Measurements from ENCODE around the gene SPTBN1. TPM values are rescaled to one million over a fixed set of nuclear protein-coding genes. Genes with fewer than 3 reads are reported as not detected.
A peak's percentile ranks its signal among the peaks of the same experiment; 100 is the strongest.

Gene SPTBN1
- total RNA-seq (ENCODE audit: low replicate concordance), result 193 and 214 TPM in 2 replicates
- long read RNA-seq, transcript SPTBN1-204 (4 exons, 3,332 nt), result major isoform, 9 of 128 reads
- long read RNA-seq, partial matches to known transcripts, result 110 of 128 reads
- long read RNA-seq, other reads (novel, unspliced or antisense), result 9 of 128 reads

GRCh38 chr2:54455563-54456361, at the start of gene SPTBN1:
SPTBN1 (plus strand) TSS chr2:54456327; CDS start chr2:54526419, 70,092 bp downstream.
- peaks cover 33% of the 10 kb centered on the region for H3K27me3 Mint-ChIP-seq
- H3K27ac Mint-ChIP-seq, result peak within 1 kb of the TSS; percentile 88
- DNase-seq (ENCODE audit: extremely low spot score, unreplicated experiment), result peak; percentile 88
- H3K36me3 Mint-ChIP-seq, result peaks cover 4% of the 10 kb centered on the region
- peaks cover 16% of the 10 kb centered on the region for H3K4me1 Mint-ChIP-seq (ENCODE audit: unreplicated experiment)
- TF ChIP-seq CTCF (conservative IDR thresholded peaks at IDR 0.05), result no peak
- H3K9me3 Mint-ChIP-seq, result no peaks in the 10 kb centered on the region
- H3K4me3 Mint-ChIP-seq, result peak within 1 kb of the TSS; percentile 98

GRCh38 chr2:54407693-54408092, 48.4 kb upstream of the SPTBN1 start:
- peaks cover 3% of the 10 kb centered on the region for H3K27me3 Mint-ChIP-seq
- H3K4me1 Mint-ChIP-seq (ENCODE audit: unreplicated experiment), result peaks cover 43% of the 10 kb centered on the region
- no peak overlapping the region for H3K27ac Mint-ChIP-seq
- no peak for TF ChIP-seq CTCF (conservative IDR thresholded peaks at IDR 0.05)
- DNase-seq (ENCODE audit: extremely low spot score, unreplicated experiment), result no peak
- H3K4me3 Mint-ChIP-seq, result no peak overlapping the region
- no peaks in the 10 kb centered on the region for H3K9me3 Mint-ChIP-seq
- no peaks in the 10 kb centered on the region for H3K36me3 Mint-ChIP-seq

GRCh38 chr2:54408288-54408687, 47.8 kb upstream of the SPTBN1 start:
- Mint-ChIP-seq H3K4me3 (no peak overlapping the region), H3K27ac (no peak overlapping the region), H3K9me3 (no peaks in the 10 kb centered on the region), H3K4me1 (ENCODE audit: unreplicated experiment) (peaks cover 37% of the 10 kb centered on the region), H3K27me3 (peaks cover 3% of the 10 kb centered on the region), H3K36me3 (no peaks in the 10 kb centered on the region)
- TF ChIP-seq CTCF (conservative IDR thresholded peaks at IDR 0.05), result no peak
- DNase-seq (ENCODE audit: extremely low spot score, unreplicated experiment), result no peak

GRCh38 chr2:54409752-54410151, 46.4 kb upstream of the SPTBN1 start:
- Mint-ChIP-seq H3K27me3 (peaks cover 3% of the 10 kb centered on the region), H3K36me3 (no peaks in the 10 kb centered on the region), H3K4me1 (ENCODE audit: unreplicated experiment) (peaks cover 34% of the 10 kb centered on the region), H3K9me3 (no peaks in the 10 kb centered on the region), H3K27ac (no peak overlapping the region), H3K4me3 (no peak overlapping the region)
- DNase-seq (ENCODE audit: extremely low spot score, unreplicated experiment), result no peak
- no peak for TF ChIP-seq CTCF (conservative IDR thresholded peaks at IDR 0.05)

- Mint-ChIP-seq H3K9me3 (no peaks in the 10 kb centered on the region), H3K4me3 (no peak overlapping the region), H3K36me3 (no peaks in the 10 kb centered on the region), H3K27ac (no peak overlapping the region), H3K4me1 (ENCODE audit: unreplicated experiment) (peaks cover 44% of the 10 kb centered on the region), H3K27me3 (peaks cover 3% of the 10 kb centered on the region)
- TF ChIP-seq CTCF (conservative IDR thresholded peaks at IDR 0.05), result no peak
- DNase-seq (ENCODE audit: extremely low spot score, unreplicated experiment), result no peak
These were observed 44.2 kb upstream of the SPTBN1 start for GRCh38 chr2:54411801-54412354.

All from type B pancreatic cell (in vitro differentiated cells).